Measurements from ENCODE around the gene KIF25. TPM values are rescaled to one million over a fixed set of nuclear protein-coding genes. Genes with fewer than 3 reads are reported as not detected.

The KIF25 gene
- total RNA-seq, 4 donors from 2014 or later: 0.16 TPM; not detected in 3

- no peaks in the 10 kb centered on the region for H3K36me3 ChIP-seq
- no peak overlapping the region for H3K4me3 ChIP-seq
- H3K27me3 ChIP-seq: no peaks in the 10 kb centered on the region
- H3K9me3 ChIP-seq: peaks cover 0 to 5% (median 0%) of the 10 kb centered on the region in 3 donors
- no peak overlapping the region for H3K27ac ChIP-seq
- WGBS, 2 donors (ENCODE audit: low coverage in 1 of 2): 88% methylated on average over 16 of the region's 17 CpGs; no CpG with 5 or more reads in 1 of the 2 donors
- ATAC-seq: no peak
- no peak for TF ChIP-seq POLR2A (IDR thresholded peaks at IDR 0.05)
- TF ChIP-seq CTCF (IDR thresholded peaks at IDR 0.05): no peak
- no peak for TF ChIP-seq EP300 (IDR thresholded peaks at IDR 0.05)
- TF ChIP-seq POLR2AphosphoS5 (IDR thresholded peaks at IDR 0.05): no peak
- peaks cover 0 to 19% (median 11%) of the 10 kb centered on the region in 3 donors for H3K4me1 ChIP-seq
These were observed 93.2 kb downstream of the KIF25 start for GRCh38 chr6:168090706-168091105.

GRCh38 chr6:168091381-168092264, 94.2 kb downstream of the KIF25 start:
- no peak overlapping the region for H3K27ac ChIP-seq
- peaks cover 0 to 19% (median 11%) of the 10 kb centered on the region in 3 donors for H3K4me1 ChIP-seq
- no peaks in the 10 kb centered on the region for H3K27me3 ChIP-seq
- no peak for TF ChIP-seq CTCF (IDR thresholded peaks at IDR 0.05)
- 95 to 100% methylated on average over 4 to 6 of the region's 28 CpGs for WGBS, 2 donors (ENCODE audit: low coverage in 1 of 2)
- no peak for ATAC-seq
- no peak overlapping the region for H3K4me3 ChIP-seq
- H3K36me3 ChIP-seq: no peaks in the 10 kb centered on the region
- H3K9me3 ChIP-seq: peaks cover 0 to 5% (median 0%) of the 10 kb centered on the region in 3 donors

GRCh38 chr6:168092541-168092940, 95.1 kb downstream of the KIF25 start:
- H3K9me3 ChIP-seq: peaks cover 0 to 5% (median 0%) of the 10 kb centered on the region in 3 donors
- no peaks in the 10 kb centered on the region for H3K27me3 ChIP-seq
- H3K4me3 ChIP-seq: no peak overlapping the region
- H3K4me1 ChIP-seq: peaks cover 0 to 17% (median 11%) of the 10 kb centered on the region in 3 donors
- WGBS, 2 donors (ENCODE audit: low coverage in 1 of 2): 100% methylated on average over 1 to 3 of the region's 8 CpGs
- H3K27ac ChIP-seq: no peak overlapping the region
- H3K36me3 ChIP-seq: no peaks in the 10 kb centered on the region
- no peak for TF ChIP-seq POLR2AphosphoS5 (IDR thresholded peaks at IDR 0.05)
- TF ChIP-seq CTCF (IDR thresholded peaks at IDR 0.05): no peak
- TF ChIP-seq EP300 (IDR thresholded peaks at IDR 0.05): no peak
- no peak for TF ChIP-seq POLR2A (IDR thresholded peaks at IDR 0.05)
- ATAC-seq: no peak

GRCh38 chr6:168093071-168093505, 95.6 kb downstream of the KIF25 start:
- 79 to 88% methylated on average over 2 to 4 of the region's 12 CpGs for WGBS, 2 donors (ENCODE audit: low coverage in 1 of 2)
- peaks cover 0 to 17% (median 7%) of the 10 kb centered on the region in 3 donors for H3K4me1 ChIP-seq
- H3K27me3 ChIP-seq: peaks cover 1% of the 10 kb centered on the region
- no peaks in the 10 kb centered on the region for H3K36me3 ChIP-seq
- no peak overlapping the region for H3K27ac ChIP-seq
- peaks cover 0 to 5% (median 0%) of the 10 kb centered on the region in 3 donors for H3K9me3 ChIP-seq
- no peak for ATAC-seq
- TF ChIP-seq POLR2AphosphoS5 (IDR thresholded peaks at IDR 0.05) (no peak), POLR2A (IDR thresholded peaks at IDR 0.05) (no peak), CTCF (IDR thresholded peaks at IDR 0.05) (no peak), EP300 (IDR thresholded peaks at IDR 0.05) (no peak)
- H3K4me3 ChIP-seq: no peak overlapping the region

- ATAC-seq: no peak
- 81 to 84% methylated on average over 6 to 11 of the region's 11 CpGs for WGBS, 2 donors (ENCODE audit: low coverage in 1 of 2)
- no peak for TF ChIP-seq POLR2A (IDR thresholded peaks at IDR 0.05)
- Histone ChIP-seq H3K4me1 (peaks cover 0 to 15% (median 3%) of the 10 kb centered on the region in 3 donors), H3K36me3 (no peaks in the 10 kb centered on the region), H3K4me3 (no peak overlapping the region), H3K27ac (no peak overlapping the region), H3K9me3 (peaks cover 0 to 5% (median 0%) of the 10 kb centered on the region in 3 donors), H3K27me3 (peaks cover 6% of the 10 kb centered on the region)
These were observed 96.2 kb downstream of the KIF25 start for GRCh38 chr6:168093634-168094033.

Other genes starting within 250 kb of the KIF25 start
- 10 to 100 TPM; 60.7 to 98.4 (median 79.7) TPM for gene AFDN, start 170.8 kb upstream of the KIF25 start, total RNA-seq
- under 1 TPM in 3 of 4 donors, not detected in 1; 0.10 to 0.54 (median 0.23) TPM for gene FRMD1, start 81.5 kb downstream of the KIF25 start, total RNA-seq